Measurements from ENCODE around the gene ERC1.
"Not testable (repeated sequence)": the region's sequence is repeated elsewhere in the genome, so short reads cannot be mapped to it uniquely, and the experiment has no call there.

Gene ERC1

DNA sequence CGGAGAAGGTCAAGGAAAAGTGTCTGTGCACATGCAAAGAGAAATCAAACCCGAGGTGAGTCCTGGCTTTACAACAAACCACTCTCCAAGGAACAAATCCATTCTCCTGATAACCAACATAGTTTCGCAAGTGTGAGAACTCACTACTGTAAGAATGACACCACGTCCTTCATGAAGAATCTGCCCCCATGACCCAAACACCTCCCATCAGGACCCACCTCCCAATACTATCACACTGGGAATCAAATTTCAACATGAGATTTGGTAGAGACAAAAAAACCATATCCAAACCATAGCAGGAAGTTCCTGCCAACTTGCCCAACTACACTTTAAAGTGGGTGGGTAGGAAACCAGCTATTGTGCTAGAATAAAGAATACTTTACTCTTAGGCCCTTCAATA, 2.4 kb upstream of the ERC1 start:
- peak; percentile 42 to 54 for DNase-seq

- no peak for DNase-seq
These were observed 2.0 kb upstream of the ERC1 start for GRCh38 chr12:989051-989450.

DNA sequence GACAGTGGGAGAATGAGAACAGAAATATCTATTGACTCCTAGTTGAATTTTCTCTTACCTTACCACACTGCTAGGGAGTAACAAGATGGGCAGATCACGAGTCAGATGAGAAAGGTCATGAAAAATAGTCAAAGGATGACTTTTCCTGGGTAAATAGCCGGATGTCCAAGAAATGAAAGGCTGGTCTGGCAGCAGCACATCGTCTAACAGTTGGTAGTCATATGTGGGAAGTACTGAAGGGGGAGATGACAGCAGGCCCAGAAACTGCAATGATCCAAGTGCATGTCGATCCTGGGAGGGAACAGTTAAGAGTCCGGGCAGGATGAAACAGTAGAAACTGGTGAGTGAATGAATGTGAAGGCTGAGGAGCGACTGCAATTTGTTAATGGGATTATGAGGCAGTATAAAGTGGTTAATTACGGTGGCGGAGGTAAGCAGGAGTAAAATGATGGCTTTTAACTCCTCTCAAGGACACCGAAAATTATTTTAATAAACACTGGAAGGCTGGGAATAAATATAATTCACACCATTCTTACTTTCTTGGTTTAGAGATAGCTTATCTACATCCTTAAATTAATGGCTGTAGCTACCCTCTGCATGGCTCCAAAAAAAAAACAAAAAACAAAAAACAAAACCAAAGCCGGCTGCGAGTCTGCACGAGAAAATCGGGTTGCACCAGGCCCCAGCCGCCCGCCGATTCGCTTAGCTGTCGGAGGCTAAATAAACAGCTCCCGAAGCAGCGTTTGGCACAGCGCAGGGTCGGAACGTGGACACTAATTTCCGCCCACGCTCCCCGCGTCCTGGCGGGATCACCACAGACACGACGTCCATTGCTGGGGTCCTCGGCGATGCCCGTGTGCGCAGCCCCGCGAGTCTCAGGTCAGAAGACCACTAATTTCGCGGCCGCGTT, 1.0 kb upstream of the ERC1 start:
- peak; percentile 62 to 73 for DNase-seq

DNA sequence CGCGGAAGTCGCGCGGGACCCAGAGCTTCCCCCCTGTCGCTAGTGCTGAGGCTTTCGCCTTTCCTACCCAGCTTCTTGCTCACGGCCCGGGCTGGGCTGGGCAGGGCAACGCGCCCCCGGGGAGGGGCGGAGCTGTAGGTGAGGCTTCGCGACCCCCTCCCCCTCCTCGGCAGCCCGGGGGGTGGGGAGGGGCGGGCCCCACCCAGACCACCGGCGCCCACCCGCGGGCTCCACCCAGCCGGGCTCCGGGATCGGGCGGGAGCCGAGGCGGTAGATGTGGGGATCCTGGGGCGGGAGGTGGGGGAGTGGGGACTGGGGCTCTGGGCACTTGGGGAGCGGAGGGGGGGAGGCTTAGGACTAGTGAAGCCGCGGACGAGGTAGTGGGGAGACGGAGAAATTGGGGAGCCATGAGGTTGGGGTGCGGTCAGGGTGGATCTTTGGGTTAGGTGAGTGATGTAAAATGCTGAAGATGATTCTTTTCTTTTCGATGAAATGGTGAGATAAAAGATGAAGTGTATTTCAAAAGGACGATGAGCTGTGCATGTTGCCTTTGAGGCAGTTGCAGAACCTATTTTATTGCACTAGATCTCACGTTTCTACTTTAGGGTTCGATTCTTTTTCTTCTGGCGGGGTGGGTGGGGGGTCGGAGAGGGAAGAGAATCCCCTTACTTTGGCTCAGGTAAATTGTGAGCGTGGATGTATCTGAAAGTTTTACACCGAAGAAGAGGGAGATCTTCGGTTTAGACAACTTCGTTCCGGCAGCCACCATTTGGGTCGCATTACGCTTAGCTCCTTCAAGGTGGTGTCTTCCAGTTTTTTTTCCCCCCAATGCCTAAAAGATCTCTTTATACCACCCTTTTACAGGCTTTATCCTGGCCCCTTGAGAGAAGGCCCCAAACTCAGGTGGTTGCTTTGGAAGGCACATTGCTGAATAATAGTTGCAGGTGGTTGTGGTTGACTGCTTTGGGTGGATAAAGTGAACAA, 619 bp downstream of the ERC1 start:
- DNase-seq: no peak

GRCh38 chr12:992647-993046, 1.6 kb downstream of the ERC1 start:
- no peak for DNase-seq

- DNase-seq: no peak
These were observed 5.9 kb downstream of the ERC1 start for GRCh38 chr12:996881-997280.

DNA sequence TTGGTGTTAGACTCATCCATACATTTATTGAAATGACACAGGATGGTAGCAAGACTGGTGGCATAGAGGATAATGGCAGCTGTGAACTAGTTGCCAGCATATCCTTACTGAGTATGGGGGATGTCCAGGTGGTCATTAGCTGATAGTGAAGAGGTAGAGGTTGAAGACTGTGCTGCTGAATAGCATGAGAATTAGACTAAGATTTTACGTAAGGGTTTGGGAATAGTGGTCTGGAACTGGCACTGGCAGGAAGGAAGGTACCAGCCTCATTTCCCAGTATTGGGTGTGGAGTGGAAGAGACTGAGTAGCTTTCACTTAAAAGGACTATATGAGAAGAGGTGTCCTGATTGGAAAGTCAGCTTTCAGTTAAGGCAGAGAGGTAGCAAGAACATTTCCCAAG, 6.5 kb downstream of the ERC1 start:
- no peak for DNase-seq

GRCh38 chr12:998020-998874, 7.2 kb downstream of the ERC1 start:
- no peak for DNase-seq

DNA sequence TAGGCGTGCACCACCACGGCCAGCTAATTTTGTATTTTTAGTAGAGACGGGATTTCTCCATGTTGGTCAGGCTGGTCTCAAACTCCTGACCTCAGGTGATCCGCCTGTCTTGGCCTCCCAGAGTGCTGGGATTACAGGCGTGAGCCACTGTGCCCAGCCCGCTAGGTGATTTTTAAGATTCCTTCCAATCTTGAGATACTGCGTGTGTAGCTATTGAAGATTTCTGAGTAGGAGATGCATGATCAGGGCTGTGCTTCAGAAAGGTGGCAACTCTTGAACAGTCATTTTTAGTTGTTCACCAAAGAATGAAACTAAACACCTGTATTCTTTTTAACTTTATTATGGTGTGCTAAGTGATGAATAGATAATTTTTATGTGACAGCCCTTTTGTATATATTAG, 8.7 kb downstream of the ERC1 start:
- DNase-seq: not testable (repeated sequence)

- DNase-seq: no peak
These were observed 10.5 kb downstream of the ERC1 start for GRCh38 chr12:1001507-1001906.

GRCh38 chr12:1003600-1004271, 12.7 kb downstream of the ERC1 start:
- no peak for DNase-seq

DNA sequence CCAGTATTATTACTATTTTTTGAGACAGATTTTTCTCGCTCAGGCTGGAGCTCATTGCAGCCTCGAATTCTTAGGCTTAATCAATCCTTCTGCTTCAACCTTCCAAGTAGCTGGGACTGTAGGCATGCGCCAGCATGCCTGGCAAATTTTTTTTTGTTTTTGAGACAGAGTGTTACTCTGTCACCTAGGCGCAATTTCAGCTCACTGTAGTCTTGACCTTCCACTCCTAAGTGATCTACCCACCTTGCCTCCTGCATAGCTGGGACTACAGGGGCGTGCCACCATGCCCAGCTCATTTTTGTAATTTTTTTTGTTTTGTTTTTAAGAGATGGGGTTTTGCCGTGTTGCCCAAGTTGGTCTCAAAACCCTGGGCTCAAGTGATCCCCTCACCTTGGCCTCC, 15.2 kb downstream of the ERC1 start:
- no peak for DNase-seq

DNA sequence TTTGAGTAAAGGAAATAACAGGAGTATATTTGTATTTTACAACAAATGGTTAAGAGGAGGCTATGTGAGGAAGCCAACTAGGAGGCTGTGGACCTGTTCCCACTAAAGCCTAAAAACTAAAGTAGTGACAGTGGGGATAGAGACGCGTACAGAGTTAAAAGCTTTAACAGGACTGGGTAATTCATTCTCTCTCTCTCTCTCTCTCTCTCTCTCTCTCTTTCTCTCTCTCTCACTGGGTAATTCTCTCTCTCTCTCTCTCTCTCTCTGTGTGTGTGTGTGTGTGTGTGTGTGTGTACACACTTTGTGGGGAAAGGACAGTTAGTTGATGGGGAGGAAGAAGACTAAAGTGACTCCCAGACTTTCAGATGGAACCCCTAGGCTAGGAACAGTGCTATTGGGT, 16.3 kb downstream of the ERC1 start:
- no peak for DNase-seq

- no peak for DNase-seq
These were observed 17.0 kb downstream of the ERC1 start for GRCh38 chr12:1007994-1008393.

- no peak for DNase-seq
These were observed 20.1 kb downstream of the ERC1 start for GRCh38 chr12:1011091-1011490.

DNA sequence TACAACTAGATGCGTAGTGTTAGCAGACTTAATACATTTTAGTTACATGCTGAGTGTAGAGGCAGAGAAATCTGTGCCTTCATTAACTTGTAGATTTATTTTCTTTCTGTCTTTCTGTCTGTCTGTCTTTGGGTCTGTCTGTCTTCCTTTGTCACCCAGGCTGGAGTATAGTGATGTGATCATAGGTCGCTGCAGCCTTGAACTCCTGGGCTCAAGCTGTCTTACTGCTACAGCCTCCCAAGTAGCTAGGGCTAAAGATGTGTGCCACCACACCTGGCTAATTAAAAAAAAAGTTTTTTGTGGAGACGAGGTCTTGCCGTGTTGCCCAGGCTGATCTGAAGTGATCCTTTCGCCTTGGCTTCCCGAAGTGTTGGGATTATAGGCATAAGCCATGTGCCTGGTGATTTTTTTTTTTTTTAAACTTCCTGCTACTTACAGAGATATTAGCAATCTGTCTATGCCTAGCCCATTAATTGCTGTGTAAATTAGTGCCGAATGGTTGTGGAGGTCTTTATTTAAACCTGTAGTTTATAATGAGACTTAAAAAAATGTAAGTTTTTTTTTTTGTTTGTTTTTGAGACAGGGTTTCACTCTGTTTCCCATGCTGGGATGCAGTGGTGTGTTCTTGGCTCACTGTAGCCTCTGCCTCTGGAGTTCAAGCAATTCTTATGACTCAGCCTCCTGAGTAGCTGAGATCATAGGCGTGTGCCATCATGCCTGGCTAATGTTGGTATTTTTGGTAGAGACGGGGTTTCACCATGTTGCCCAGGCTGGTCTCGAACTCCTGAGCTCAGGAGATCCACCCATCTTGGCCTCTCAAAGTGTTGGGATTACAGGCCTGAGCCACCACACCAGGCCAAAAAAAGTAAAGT, 22.8 kb downstream of the ERC1 start:
- peak; percentile 11 to 52 for DNase-seq

GRCh38 chr12:1019283-1019682, 28.3 kb downstream of the ERC1 start:
- no peak for DNase-seq

GRCh38 chr12:1020389-1020788, 29.4 kb downstream of the ERC1 start:
- no peak for DNase-seq

- DNase-seq: no peak
These were observed 31.3 kb downstream of the ERC1 start for GRCh38 chr12:1022032-1022970.

DNA sequence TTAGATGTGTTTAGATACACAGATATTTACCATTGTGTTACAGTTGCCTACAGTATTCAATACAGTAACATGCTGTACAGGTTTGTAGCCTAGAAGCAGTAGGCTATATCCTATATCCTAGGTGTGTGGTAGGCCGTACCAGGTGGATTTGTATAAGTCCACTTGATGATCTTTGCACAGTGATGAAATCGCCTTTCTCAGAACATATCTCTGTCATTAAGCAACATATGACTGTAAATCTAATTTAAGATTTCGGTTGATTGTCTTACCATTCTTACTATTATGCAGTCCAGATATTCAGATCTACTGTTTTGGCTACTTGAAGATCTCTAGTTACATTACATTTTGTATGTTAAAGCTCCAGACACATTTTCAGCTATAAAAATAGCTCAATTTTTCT, 39.8 kb downstream of the ERC1 start:
- no peak for DNase-seq

Measured in inflammatory macrophage (primary cell).